SKM-1 treated with dmso at 0.1 percent for 144 hours (cell line): ENCODE measurements around the gene TMEM255B.
"Not testable (repeated sequence)": the region's sequence is repeated elsewhere in the genome, so short reads cannot be mapped to it uniquely, and the experiment has no call there.

ENCODE experiments used
- DNase-seq: peaks from one replicate; lab custom pipeline; 2025; ENCODE audit not compliant: unreplicated experiment; lab: John Stamatoyannopoulos, UW

The TMEM255B gene

GRCh38 chr13:113748101-113748861, 10.7 kb upstream of the TMEM255B start:
- DNase-seq: no peak

GRCh38 chr13:113748862-113749451, 10.1 kb upstream of the TMEM255B start:
- no peak for DNase-seq

GRCh38 chr13:113749507-113749906, 9.5 kb upstream of the TMEM255B start:
- no peak for DNase-seq

- DNase-seq: no peak
Measured at GRCh38 chr13:113749967-113750366, 9.1 kb upstream of the TMEM255B start.

- no peak for DNase-seq
Measured at GRCh38 chr13:113750554-113751399, 8.2 kb upstream of the TMEM255B start.

GRCh38 chr13:113751491-113751890, 7.5 kb upstream of the TMEM255B start:
- no peak for DNase-seq

- not testable (repeated sequence) for DNase-seq
Measured at GRCh38 chr13:113752211-113752986, 6.6 kb upstream of the TMEM255B start.

GRCh38 chr13:113753171-113753570, 5.9 kb upstream of the TMEM255B start:
- DNase-seq: no peak

GRCh38 chr13:113754242-113754641, 4.8 kb upstream of the TMEM255B start:
- no peak for DNase-seq

GRCh38 chr13:113754691-113755090, 4.3 kb upstream of the TMEM255B start:
- no peak for DNase-seq

- no peak for DNase-seq
Measured at GRCh38 chr13:113756441-113757097, 2.5 kb upstream of the TMEM255B start.

GRCh38 chr13:113759525-113760137, 605 bp downstream of the TMEM255B start:
- DNase-seq: no peak

GRCh38 chr13:113761136-113761535, 2.1 kb downstream of the TMEM255B start:
- no peak for DNase-seq

- DNase-seq: no peak
Measured at GRCh38 chr13:113762075-113762474, 3.0 kb downstream of the TMEM255B start.

- DNase-seq: no peak
Measured at GRCh38 chr13:113762538-113762937, 3.5 kb downstream of the TMEM255B start.

GRCh38 chr13:113763254-113763653, 4.2 kb downstream of the TMEM255B start:
- no peak for DNase-seq

- DNase-seq: no peak
Measured at GRCh38 chr13:113763961-113764792, 5.2 kb downstream of the TMEM255B start.

GRCh38 chr13:113764793-113765563, 6.0 kb downstream of the TMEM255B start:
- DNase-seq: no peak

GRCh38 chr13:113765564-113765910, 6.5 kb downstream of the TMEM255B start:
- DNase-seq: no peak
